Heart left ventricle (tissue), 13 donors: ENCODE data around the gene CUL5.
"Not testable (repeated sequence)": the region's sequence is repeated elsewhere in the genome, so short reads cannot be mapped to it uniquely, and the experiment has no call there.

Experiments used
- CTCF ChIP-seq, 12 donors: fragments of 200-600 bp; sonication (generic) in 4 of 12; IDR thresholded peaks; one replicate each; pipeline versions ENCODE4 v1.5.0 to v1.8.0; 2018 to 2022; ENCODE audit warnings: antibody characterized with exemption in 12 of 12, mild to moderate bottlenecking in 5 of 12
- POLR2A ChIP-seq, 2 donors: fragments of 450-650 bp; IDR thresholded peaks; one replicate each; pipeline ENCODE4 v1.6.1; 2017; ENCODE audit warnings: antibody characterized with exemption in 2 of 2, mild to moderate bottlenecking in 2 of 2, moderate library complexity in 2 of 2
- donor health status: ischemic (EF 13 %, LVEDD 7.1; RV severe dilation, severe dysfunction).
- donor health status: DM: no; HTN: yes; CAD: no.
- donor health status: DM: no; HTN: no; CAD: no.
- donor health status: ischemic (EF 25% LVEDD 6.9; RV normal size, moderate dysfunction).
- donor health status: ischemic (EF 25% LVEDD 5.7; RV mildly dilated, moderate dysfunction).
- donor health status: ischemic (EF 35%, LVEDD 5.7; RV mildly dilated, moderate dysfunction).
- donor health status: nonischemic (EF 11% LVEDD 7.7; RV severe dilation, severe dysfunction).
- donor health status: DM: yes; HTN: yes; CAD: no.
- donor health status: PGD.
- donor health status: ischemic (EF 29% LVEDD 5.4; RV normal size, mild dysfunction).
- donor health status: nonischemic (EF 23%, LVEDD 6.1; RV moderate dilation, normal function).

- not testable (repeated sequence) for TF ChIP-seq CTCF, POLR2A (IDR thresholded peaks at IDR 0.05)
These were observed 124.4 kb downstream of the CUL5 start for GRCh38 chr11:108132993-108133538.
